IMR-90 (cell line): ENCODE measurements around the gene NXPH1. TPM values are rescaled to one million over a fixed set of nuclear protein-coding genes. Genes with fewer than 3 reads are reported as not detected.

Source experiments
- ATAC-seq: fragments of 200-7000 bp; cut with Tn5 transposase; 2 replicates; pipeline ENCODE4 v1.9.1; 2020; ENCODE audit warnings: low read depth, mild to moderate bottlenecking, moderate library complexity
- BruUV-seq: library from RNA; stranded (reverse); fragments of 400-500 nt; replicated peaks from 2 replicates; lab custom pipeline; 2021; lab: Mats Ljungman, UMichigan
- CTCF ChIA-PET: fragments of 300-600 bp; formaldehyde crosslinking; extraction: SDS; loops from one replicate; lab custom pipeline; 2021; ENCODE audit warnings: antibody characterized with exemption; lab: Yijun Ruan, JAX
- POLR2A ChIA-PET: fragments of 300-600 bp; sonication (Branson Sonifier 250); formaldehyde crosslinking; loops from one replicate; lab custom pipeline; 2022; ENCODE audit warnings: antibody characterized with exemption; ENCODE audit not compliant: unreplicated experiment; lab: Charles Lee
- DNase-seq: peaks from one replicate; pipeline ENCODE4 v3.0.0; 2013
- H2AFZ ChIP-seq: replicated peaks from 2 replicates; pipeline ENCODE3; 2013; ENCODE audit warnings: low read length, mild to moderate bottlenecking; ENCODE audit not compliant: poor library complexity
- H2AK5ac ChIP-seq: 2 replicates; pipeline ENCODE4 v1.6.1; 2013; ENCODE audit warnings: low read depth, low read length, inconsistent platforms
- H2AK9ac ChIP-seq: replicated peaks from 2 replicates; pipeline ENCODE3; 2013; ENCODE audit warnings: mild to moderate bottlenecking, low read depth, low read length, moderate library complexity; ENCODE audit not compliant: poor library complexity
- H2BK120ac ChIP-seq: 2 replicates; pipeline ENCODE4 v1.6.1; 2013; ENCODE audit warnings: low read depth, low read length, inconsistent platforms
- H2BK15ac ChIP-seq: 3 replicates; pipeline ENCODE4 v1.6.1; 2013; ENCODE audit warnings: low read depth, low read length, inconsistent platforms
- H2BK20ac ChIP-seq: 2 replicates; pipeline ENCODE4 v1.6.1; 2013; ENCODE audit warnings: low read depth, mild to moderate bottlenecking, inconsistent platforms, low read length, moderate library complexity
- H2BK5ac ChIP-seq: 2 replicates; pipeline ENCODE4 v1.6.1; 2013; ENCODE audit warnings: mild to moderate bottlenecking, low read depth, low read length, inconsistent platforms; ENCODE audit not compliant: poor library complexity, severe bottlenecking
- H3K14ac ChIP-seq: replicated peaks from 2 replicates; pipeline ENCODE4 v1.6.1; 2013; ENCODE audit warnings: low read depth, low read length, inconsistent platforms
- H3K18ac ChIP-seq: 2 replicates; pipeline ENCODE4 v1.6.1; 2013; ENCODE audit warnings: low read depth, low read length, control low read depth
- H3K23ac ChIP-seq: 2 replicates; pipeline ENCODE4 v1.6.1; 2013; ENCODE audit warnings: low read depth, low read length, inconsistent platforms
- H3K27ac ChIP-seq: 2 replicates; pipeline ENCODE4 v1.5.1; 2013; ENCODE audit warnings: mild to moderate bottlenecking, control low read depth, low read length; ENCODE audit not compliant: insufficient read depth
- H3K27me3 ChIP-seq: 2 replicates; pipeline ENCODE4 v1.6.1; 2013; ENCODE audit warnings: low read length; ENCODE audit not compliant: control insufficient read depth, insufficient read depth
- H3K36me3 ChIP-seq: 2 replicates; pipeline ENCODE4 v1.6.1; 2013; ENCODE audit warnings: low read length, mixed read lengths; ENCODE audit not compliant: control insufficient read depth, insufficient read depth
- H3K4ac ChIP-seq: 2 replicates; pipeline ENCODE4 v1.6.1; 2013; ENCODE audit warnings: low read depth, low read length, inconsistent platforms
- H3K4me1 ChIP-seq: 2 replicates; pipeline ENCODE4 v1.6.1; 2013; ENCODE audit warnings: low read length, mixed read lengths; ENCODE audit not compliant: control insufficient read depth, insufficient read depth
- H3K4me2 ChIP-seq: 2 replicates; pipeline ENCODE4 v1.6.1; 2013; ENCODE audit warnings: low read depth, mild to moderate bottlenecking, control low read depth, low read length, moderate library complexity
- H3K4me3 ChIP-seq: 2 replicates; pipeline ENCODE4 v1.5.1; 2013; ENCODE audit warnings: low read depth, mild to moderate bottlenecking, control low read depth, low read length, moderate library complexity; ENCODE audit not compliant: insufficient read depth
- H3K56ac ChIP-seq: 2 replicates; pipeline ENCODE4 v1.6.1; 2013; ENCODE audit warnings: low read length, inconsistent platforms; ENCODE audit not compliant: insufficient read depth; ENCODE audit errors: extremely low read depth
- H3K79me1 ChIP-seq, 2 experiments: 2 replicates each; pipeline ENCODE4 v1.6.1; 2013; ENCODE audit warnings: low read length in 2 of 2, inconsistent platforms in 1 of 2, low read depth in 1 of 2
- H3K9ac ChIP-seq: 2 replicates; pipeline ENCODE4 v1.6.1; 2013; ENCODE audit warnings: low read depth, low read length, control low read depth
- H3K9me1 ChIP-seq: 2 replicates; pipeline ENCODE4 v1.6.1; 2013; ENCODE audit warnings: low read length, inconsistent platforms; ENCODE audit not compliant: insufficient read depth
- H3K9me3 ChIP-seq: 2 replicates; pipeline ENCODE4 v1.6.1; 2013; ENCODE audit warnings: low read length; ENCODE audit not compliant: control insufficient read depth, insufficient read depth
- H4K20me1 ChIP-seq: 2 replicates; pipeline ENCODE4 v1.6.1; 2013; ENCODE audit warnings: low read length, inconsistent platforms; ENCODE audit not compliant: insufficient read depth
- H4K5ac ChIP-seq: 2 replicates; pipeline ENCODE4 v1.6.1; 2013; ENCODE audit warnings: mild to moderate bottlenecking, low read depth, low read length, control low read depth
- H4K8ac ChIP-seq, 2 experiments: 2 replicates each; pipeline ENCODE4 v1.6.1; 2013; ENCODE audit warnings: low read depth in 2 of 2, low read length in 2 of 2, control low read depth in 1 of 2, inconsistent platforms in 1 of 2
- H4K91ac ChIP-seq: 2 replicates; pipeline ENCODE4 v1.6.1; 2013; ENCODE audit warnings: low read depth, low read length, inconsistent platforms; ENCODE audit not compliant: insufficient read depth
- CEBPB ChIP-seq: IDR thresholded peaks from 2 replicates; pipeline ENCODE4 v1.6.1; 2012; ENCODE audit warnings: low read depth, low read length, improper control_type of control experiment
- FOS ChIP-seq: fragments of 150-350 bp; IDR thresholded peaks from 2 replicates; pipeline ENCODE4 v1.6.1; 2016; ENCODE audit warnings: low read depth, low read length
- MAFK ChIP-seq: IDR thresholded peaks from 2 replicates; pipeline ENCODE4 v1.6.1; 2012; ENCODE audit warnings: low read depth, low read length, improper control_type of control experiment
- MXI1 ChIP-seq: IDR thresholded peaks from 2 replicates; pipeline ENCODE4 v1.6.1; 2012; ENCODE audit warnings: low read depth, mild to moderate bottlenecking, low read length, moderate library complexity, borderline replicate concordance
- NFE2L2 ChIP-seq: fragments of 150-350 bp; IDR thresholded peaks from 2 replicates; pipeline ENCODE4 v1.6.1; 2016; ENCODE audit warnings: low read depth, mild to moderate bottlenecking, low read length
- RAD21 ChIP-seq: IDR thresholded peaks from 2 replicates; pipeline ENCODE4 v1.6.1; 2012; ENCODE audit warnings: low read length, improper control_type of control experiment
- RCOR1 ChIP-seq: IDR thresholded peaks from 2 replicates; pipeline ENCODE4 v1.6.1; 2012; ENCODE audit warnings: mild to moderate bottlenecking, low read length, improper control_type of control experiment; ENCODE audit not compliant: insufficient replicate concordance
- RFX5 ChIP-seq: IDR thresholded peaks from 2 replicates; pipeline ENCODE4 v1.8.0; 2012; ENCODE audit warnings: low read depth, mild to moderate bottlenecking, low read length, moderate library complexity
- SMC3 ChIP-seq: fragments of 150-350 bp; IDR thresholded peaks from 2 replicates; pipeline ENCODE4 v1.6.1; 2016; ENCODE audit warnings: low read depth, mild to moderate bottlenecking, antibody characterized with exemption, low read length, moderate library complexity
- WGBS, 2 experiments: methylation state at CpG; one replicate each; pipeline versions ENCODE4 v1.1.5 to v1.1.7; 2013; ENCODE audit warnings: missing lambda C conversion rate in 2 of 2; ENCODE audit not compliant: insufficient read length in 1 of 2; ENCODE audit errors: extremely low coverage in 2 of 2; 5-methylcytosine and 5-hydroxymethylcytosine counted together
- dilution Hi-C: fragments of 300-500 bp; cut with HindIII; formaldehyde crosslinking; loops from one replicate; pipeline ENCODE4 v1.14.3; 2018; ENCODE audit warnings: low sequenced_read_pairs; ENCODE audit not compliant: unreplicated experiment
- in situ Hi-C: fragments of 300-500 bp; cut with MboI; formaldehyde crosslinking; loops from 3 replicates; pipeline ENCODE4 v1.14.3; 2019; ENCODE audit warnings: low sequenced_read_pairs, inconsistent platforms, mixed read lengths
- intact Hi-C: fragments of 100-400 bp; cut with micrococcal nuclease; formaldehyde crosslinking; loops from 2 replicates; pipeline ENCODE4 v1.10.0; 2022
- polyA plus RNA-seq, 3 experiments: library from polyadenylated mRNA; depleted of rRNA; stranded (reverse); fragments of >200 nt; gene quantifications; 2 replicates each; pipeline ENCODE4 v1.2.3, GENCODE V29; 2012; ENCODE audit warnings: low replicate concordance in 1 of 3
- total RNA-seq: library from RNA; depleted of rRNA; stranded (reverse); fragments of >200 nt; gene quantifications from 2 replicates; pipeline ENCODE4 v1.2.3, GENCODE V29; 2012
- TF ChIP-seq, protein P1 (sequence below): conservative IDR thresholded peaks from 2 replicates; pipeline ENCODE4 v1.5.1; 2012; ENCODE audit warnings: mild to moderate bottlenecking, low read depth, low read length, improper control_type of control experiment

NXPH1 gene
- total and polyA plus RNA-seq, 2 of the 4 experiments (the other 2 are of a cell fraction) = not detected

DNA sequence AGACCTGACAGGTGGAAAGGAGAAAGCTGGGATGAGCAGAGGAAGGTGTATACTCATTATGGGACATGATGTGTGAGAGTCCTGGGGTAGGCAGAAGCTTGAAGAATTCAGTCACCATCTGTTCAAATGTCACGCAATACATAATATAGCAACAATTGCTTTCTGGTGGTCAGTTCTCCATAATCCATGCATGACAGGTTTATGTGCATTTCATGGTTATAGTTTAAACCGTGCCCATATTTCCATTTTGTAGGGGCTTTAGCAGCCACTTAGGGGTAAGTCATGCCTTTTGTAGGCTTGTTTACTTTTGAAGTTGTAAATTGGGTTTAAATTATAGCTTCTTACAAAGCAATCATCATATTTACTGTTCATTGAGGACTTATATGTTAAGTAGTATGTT lies 158.8 kb downstream of the NXPH1 start:
- H3K56ac ChIP-seq = no peak overlapping the region
- H4K5ac ChIP-seq = no peak overlapping the region
- H3K4me3 ChIP-seq = no peak overlapping the region
- ChIA-PET CTCF (interaction anchor here (0.7 to 0.8 kb wide), 2 partner anchors 406 to 1447 kb away, joined by 3 to 6 read pairs; no protein-coding TSS in a partner anchor), POLR2A (no interaction called here)
- no peak overlapping the region for H3K14ac ChIP-seq
- H3K9me1 ChIP-seq = no peaks in the 10 kb centered on the region
- no peak overlapping the region for H2BK5ac ChIP-seq
- TF ChIP-seq NFE2L2 (no peak), FOS (no peak), SMC3 (no peak), CEBPB (no peak), MXI1 (no peak), MAFK (no peak), RCOR1 (no peak), RFX5 (no peak), RAD21 (no peak)
- TF ChIP-seq, protein P1, sequence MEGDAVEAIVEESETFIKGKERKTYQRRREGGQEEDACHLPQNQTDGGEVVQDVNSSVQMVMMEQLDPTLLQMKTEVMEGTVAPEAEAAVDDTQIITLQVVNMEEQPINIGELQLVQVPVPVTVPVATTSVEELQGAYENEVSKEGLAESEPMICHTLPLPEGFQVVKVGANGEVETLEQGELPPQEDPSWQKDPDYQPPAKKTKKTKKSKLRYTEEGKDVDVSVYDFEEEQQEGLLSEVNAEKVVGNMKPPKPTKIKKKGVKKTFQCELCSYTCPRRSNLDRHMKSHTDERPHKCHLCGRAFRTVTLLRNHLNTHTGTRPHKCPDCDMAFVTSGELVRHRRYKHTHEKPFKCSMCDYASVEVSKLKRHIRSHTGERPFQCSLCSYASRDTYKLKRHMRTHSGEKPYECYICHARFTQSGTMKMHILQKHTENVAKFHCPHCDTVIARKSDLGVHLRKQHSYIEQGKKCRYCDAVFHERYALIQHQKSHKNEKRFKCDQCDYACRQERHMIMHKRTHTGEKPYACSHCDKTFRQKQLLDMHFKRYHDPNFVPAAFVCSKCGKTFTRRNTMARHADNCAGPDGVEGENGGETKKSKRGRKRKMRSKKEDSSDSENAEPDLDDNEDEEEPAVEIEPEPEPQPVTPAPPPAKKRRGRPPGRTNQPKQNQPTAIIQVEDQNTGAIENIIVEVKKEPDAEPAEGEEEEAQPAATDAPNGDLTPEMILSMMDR = no peak
- in situ Hi-C loops (no loop called here), dilution Hi-C loops (no loop called here), intact Hi-C loops (no loop called here)
- no TSS peak for BruUV-seq
- WGBS, 2 experiments = 60% methylated on average over 1 of the region's 2 CpGs; no CpG with 5 or more reads in 1 of the 2 experiments
- DNase-seq = no peak
- no peak overlapping the region for H2AFZ ChIP-seq
- no peaks in the 10 kb centered on the region for H3K27me3 ChIP-seq
- H2AK5ac ChIP-seq = no peak overlapping the region
- no peak overlapping the region for H2BK15ac ChIP-seq
- H2BK20ac ChIP-seq = no peak overlapping the region
- no peaks in the 10 kb centered on the region for H4K20me1 ChIP-seq
- no peak overlapping the region for H4K91ac ChIP-seq
- no peak overlapping the region for H3K4ac ChIP-seq
- no peaks in the 10 kb centered on the region for H3K4me1 ChIP-seq
- H4K8ac ChIP-seq = no peak overlapping the region
- ATAC-seq = no peak
- H3K4me2 ChIP-seq = no peak overlapping the region
- H2AK9ac ChIP-seq = no peak overlapping the region
- H3K27ac ChIP-seq = no peak overlapping the region
- no peak overlapping the region for H3K9ac ChIP-seq
- no peak overlapping the region for H3K18ac ChIP-seq
- H2BK120ac ChIP-seq = no peak overlapping the region
- H3K9me3 ChIP-seq = peaks cover 11% of the 10 kb centered on the region; the same call in 1 of the 2 replicates
- no peak overlapping the region for H3K23ac ChIP-seq
- no peaks in the 10 kb centered on the region for H3K36me3 ChIP-seq
- no peaks in the 10 kb centered on the region for H3K79me1 ChIP-seq
